CD8-positive, alpha-beta memory T cell (primary cell): Measurements from ENCODE around the gene FER. TPM values are rescaled to one million over a fixed set of nuclear protein-coding genes. Genes with fewer than 3 reads are reported as not detected.

ENCODE experiments used
- CTCF ChIA-PET: fragments of 350-600 bp; sonication (Branson Sonifier 250); formaldehyde crosslinking; loops from one replicate; lab custom pipeline; 2021; ENCODE audit warnings: antibody characterized with exemption; lab: Charles Lee
- POLR2A ChIA-PET: fragments of 350-600 bp; sonication (Branson Sonifier 250); formaldehyde crosslinking; loops from one replicate; lab custom pipeline; 2021; ENCODE audit warnings: antibody characterized with exemption; lab: Charles Lee
- DNase-seq, 5 donors: peaks; one replicate each; pipeline versions ENCODE4 v3.0.0 to v3.0.0-alpha.2; 2020 to 2022; ENCODE audit warnings: mixed read lengths in 1 of 5
- H3K27ac ChIP-seq: one replicate; pipeline ENCODE4 v1.7.0; 2013; ENCODE audit warnings: low read depth, mild to moderate bottlenecking, low read length, moderate library complexity
- H3K27me3 ChIP-seq: 2 replicates; pipeline ENCODE4 v1.7.0; 2013; ENCODE audit warnings: low read length, mild to moderate bottlenecking; ENCODE audit not compliant: insufficient read depth, poor library complexity, severe bottlenecking
- H3K36me3 ChIP-seq: 2 replicates; pipeline ENCODE4 v1.7.0; 2013; ENCODE audit warnings: mild to moderate bottlenecking, low read length, moderate library complexity; ENCODE audit not compliant: insufficient read depth
- H3K4me1 ChIP-seq: 2 replicates; pipeline ENCODE4 v1.7.0; 2013; ENCODE audit warnings: mild to moderate bottlenecking, low read length, moderate library complexity; ENCODE audit not compliant: insufficient read depth
- H3K4me3 ChIP-seq: 2 replicates; pipeline ENCODE4 v1.7.0; 2013; ENCODE audit warnings: mild to moderate bottlenecking, low read length
- H3K9me3 ChIP-seq: 2 replicates; pipeline ENCODE4 v1.7.0; 2013; ENCODE audit warnings: mild to moderate bottlenecking, low read length
- H3K27ac Mint-ChIP-seq, 8 donors: one replicate each; pipeline ENCODE4 v1.8.0; 2020 to 2021; ENCODE audit warnings: mixed read lengths in 8 of 8, mild to moderate bottlenecking in 6 of 8, inconsistent platforms in 3 of 8, moderate library complexity in 3 of 8
- H3K27me3 Mint-ChIP-seq, 2 donors: one replicate each; pipeline ENCODE4 v1.8.0; 2020 to 2021; ENCODE audit warnings: mixed read lengths in 2 of 2, mild to moderate bottlenecking in 1 of 2, moderate library complexity in 1 of 2
- H3K36me3 Mint-ChIP-seq, 3 donors: one replicate each; pipeline ENCODE4 v1.8.0; 2020 to 2021; ENCODE audit warnings: mixed read lengths in 3 of 3, inconsistent platforms in 1 of 3, mild to moderate bottlenecking in 1 of 3
- H3K4me1 Mint-ChIP-seq, 3 donors: one replicate each; pipeline ENCODE4 v1.8.0; 2020 to 2021; ENCODE audit warnings: mixed read lengths in 3 of 3, inconsistent platforms in 1 of 3, mild to moderate bottlenecking in 1 of 3
- H3K4me3 Mint-ChIP-seq, 7 donors: one replicate each; pipeline ENCODE4 v1.8.0; 2020 to 2021; ENCODE audit warnings: mixed read lengths in 7 of 7, mild to moderate bottlenecking in 6 of 7, moderate library complexity in 4 of 7, inconsistent platforms in 2 of 7
- H3K9me3 Mint-ChIP-seq, 5 donors: one replicate each; pipeline ENCODE4 v1.8.0; 2020 to 2022; ENCODE audit warnings: mixed read lengths in 5 of 5, mild to moderate bottlenecking in 3 of 5, moderate library complexity in 2 of 5, inconsistent platforms in 1 of 5
- polyA plus RNA-seq: library from polyadenylated mRNA; unstranded; fragments of 300-500 nt; fragmentation: Illumina TruSeq; gene quantifications from one replicate; pipeline ENCODE4 v1.2.3, GENCODE V29; 2021
- total RNA-seq, 2 experiments: library from RNA; stranded (reverse); gene quantifications; one replicate each; pipeline ENCODE4 v1.2.3, GENCODE V29; 2021

The FER gene
- total and polyA plus RNA-seq, 3 experiments from 2014 or later = 10.1 to 11.3 (median 10.6) TPM

DNA sequence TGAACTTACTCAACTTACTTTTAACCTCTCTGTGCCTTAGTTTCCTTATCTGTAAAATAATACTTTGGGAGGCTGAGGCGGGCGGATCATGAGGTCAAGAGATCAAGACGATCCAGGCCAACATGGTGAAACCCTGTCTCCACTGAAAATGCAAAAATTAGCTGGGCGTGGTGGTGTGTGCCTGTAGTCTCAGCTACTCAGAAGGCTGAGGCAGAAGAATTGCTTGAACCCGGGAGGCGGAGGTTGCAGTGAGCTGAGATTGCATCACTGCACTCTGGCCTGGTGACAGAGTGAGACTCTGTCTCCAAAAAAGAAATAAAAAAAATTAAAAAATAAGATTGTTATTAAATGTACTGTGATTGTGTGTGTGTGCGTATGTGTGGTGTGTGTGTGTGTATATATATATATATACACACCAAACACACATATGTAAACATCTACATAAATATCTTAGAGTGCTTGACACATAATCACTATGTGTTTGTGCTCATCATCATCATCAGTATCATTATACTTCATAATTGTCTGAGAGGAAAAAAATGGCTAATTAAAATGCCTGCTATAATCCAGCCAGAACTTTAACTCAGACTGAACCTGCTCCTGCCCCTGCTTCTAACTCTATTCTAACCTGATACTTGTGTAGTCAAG, 312.8 kb downstream of the FER start:
- Mint-ChIP-seq H3K36me3 (peaks cover 0 to 2% (median 1%) of the 10 kb centered on the region in 3 donors), H3K4me1 (no peaks in the 10 kb centered on the region), H3K27me3 (no peaks in the 10 kb centered on the region), H3K4me3 (no peak overlapping the region), H3K27ac (no peak overlapping the region), H3K9me3 (no peaks in the 10 kb centered on the region)
- no peak for DNase-seq
- POLR2A ChIA-PET = interaction anchor here (0.7 kb wide), 1 partner anchor 15 kb away, joined by 3 read pairs; no protein-coding TSS in a partner anchor
- CTCF ChIA-PET = no interaction called here
- no peaks in the 10 kb centered on the region for H3K4me1 ChIP-seq
- no peak overlapping the region for H3K27ac ChIP-seq
- no peaks in the 10 kb centered on the region for H3K27me3 ChIP-seq
- H3K9me3 ChIP-seq = no peaks in the 10 kb centered on the region
- H3K4me3 ChIP-seq = no peak overlapping the region
- H3K36me3 ChIP-seq = no peaks in the 10 kb centered on the region

DNA sequence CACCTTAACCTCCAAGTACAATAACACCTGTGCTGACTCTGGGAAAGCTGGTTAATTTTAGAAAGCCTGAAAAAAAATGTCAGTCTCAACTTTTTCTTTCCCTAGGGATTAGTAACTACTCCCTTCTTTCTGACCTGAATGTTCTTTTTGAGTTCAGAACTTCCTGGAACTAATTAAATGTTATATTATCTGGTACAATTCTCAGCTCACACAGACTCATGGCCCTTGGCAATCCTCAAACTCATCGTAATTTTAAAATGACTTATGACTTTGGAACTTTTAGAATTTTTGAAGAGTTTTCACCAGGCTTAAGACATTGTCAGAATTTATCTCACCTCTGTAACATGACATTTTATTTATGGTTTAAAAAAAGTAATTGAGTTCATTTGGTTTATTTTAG, 315.0 kb downstream of the FER start:
- Mint-ChIP-seq H3K27me3 (no peaks in the 10 kb centered on the region), H3K4me3 (no peak overlapping the region), H3K9me3 (no peaks in the 10 kb centered on the region), H3K4me1 (no peaks in the 10 kb centered on the region), H3K36me3 (peaks cover 0 to 2% (median 1%) of the 10 kb centered on the region in 3 donors), H3K27ac (no peak overlapping the region)
- no peaks in the 10 kb centered on the region for H3K27me3 ChIP-seq
- no peaks in the 10 kb centered on the region for H3K4me1 ChIP-seq
- no peaks in the 10 kb centered on the region for H3K9me3 ChIP-seq
- H3K36me3 ChIP-seq = no peaks in the 10 kb centered on the region
- ChIA-PET POLR2A (no interaction called here), CTCF (no interaction called here)
- no peak for DNase-seq
- no peak overlapping the region for H3K4me3 ChIP-seq
- H3K27ac ChIP-seq = no peak overlapping the region

DNA sequence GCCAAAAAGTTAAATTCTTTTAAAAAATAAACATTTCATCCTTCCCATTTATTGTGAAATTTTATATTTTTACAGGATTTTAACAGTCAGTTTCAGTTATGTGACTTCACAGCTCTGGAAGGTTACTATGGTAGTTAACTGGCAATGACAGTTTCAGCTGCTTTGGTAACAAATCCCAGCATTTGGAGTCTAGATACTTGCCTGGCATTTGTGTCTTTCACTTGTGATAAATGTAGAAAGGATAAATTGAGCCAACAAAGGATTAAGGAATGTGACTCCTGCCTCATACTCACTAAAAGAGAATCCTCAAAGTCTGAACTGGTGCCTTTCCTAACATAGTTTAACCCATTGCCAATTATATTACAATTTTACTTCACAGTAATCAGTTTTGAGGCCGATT, 315.5 kb downstream of the FER start:
- H3K27me3 Mint-ChIP-seq = no peaks in the 10 kb centered on the region
- H3K4me3 ChIP-seq = no peak overlapping the region
- no peaks in the 10 kb centered on the region for H3K4me1 Mint-ChIP-seq
- ChIA-PET CTCF (no interaction called here), POLR2A (no interaction called here)
- H3K9me3 Mint-ChIP-seq = no peaks in the 10 kb centered on the region
- DNase-seq = no peak
- no peak overlapping the region for H3K27ac ChIP-seq
- H3K36me3 Mint-ChIP-seq = peaks cover 0 to 2% (median 1%) of the 10 kb centered on the region in 3 donors
- H3K4me1 ChIP-seq = no peaks in the 10 kb centered on the region
- no peak overlapping the region for H3K4me3 Mint-ChIP-seq
- H3K9me3 ChIP-seq = no peaks in the 10 kb centered on the region
- no peak overlapping the region for H3K27ac Mint-ChIP-seq
- no peaks in the 10 kb centered on the region for H3K36me3 ChIP-seq
- H3K27me3 ChIP-seq = no peaks in the 10 kb centered on the region

DNA sequence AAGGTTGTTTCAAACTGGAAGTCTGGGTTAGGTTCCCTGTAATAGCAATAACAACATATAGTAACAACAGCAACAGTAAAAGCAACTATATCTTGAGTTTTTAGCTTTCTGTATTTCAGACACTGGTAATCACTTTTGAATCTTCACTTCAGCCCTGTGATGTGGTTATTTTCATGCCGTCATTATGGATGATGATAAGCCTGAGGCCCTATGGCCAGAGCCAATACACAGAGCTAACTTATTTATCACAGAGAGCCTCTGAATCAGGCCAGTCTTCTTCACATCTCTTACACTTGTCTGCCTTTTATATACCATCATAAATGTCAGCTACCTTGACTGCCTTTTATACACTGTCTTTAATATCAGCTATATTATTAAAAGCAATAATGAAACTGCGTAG, 329.0 kb downstream of the FER start:
- Mint-ChIP-seq H3K27ac (no peak overlapping the region), H3K4me1 (no peaks in the 10 kb centered on the region), H3K9me3 (no peaks in the 10 kb centered on the region), H3K4me3 (no peak overlapping the region), H3K36me3 (no peaks in the 10 kb centered on the region), H3K27me3 (no peaks in the 10 kb centered on the region)
- POLR2A ChIA-PET = no interaction called here
- Histone ChIP-seq H3K36me3 (no peaks in the 10 kb centered on the region), H3K4me1 (no peaks in the 10 kb centered on the region), H3K27ac (no peak overlapping the region), H3K27me3 (no peaks in the 10 kb centered on the region), H3K4me3 (no peak overlapping the region), H3K9me3 (no peaks in the 10 kb centered on the region)
- DNase-seq = no peak
- CTCF ChIA-PET = no interaction called here

DNA sequence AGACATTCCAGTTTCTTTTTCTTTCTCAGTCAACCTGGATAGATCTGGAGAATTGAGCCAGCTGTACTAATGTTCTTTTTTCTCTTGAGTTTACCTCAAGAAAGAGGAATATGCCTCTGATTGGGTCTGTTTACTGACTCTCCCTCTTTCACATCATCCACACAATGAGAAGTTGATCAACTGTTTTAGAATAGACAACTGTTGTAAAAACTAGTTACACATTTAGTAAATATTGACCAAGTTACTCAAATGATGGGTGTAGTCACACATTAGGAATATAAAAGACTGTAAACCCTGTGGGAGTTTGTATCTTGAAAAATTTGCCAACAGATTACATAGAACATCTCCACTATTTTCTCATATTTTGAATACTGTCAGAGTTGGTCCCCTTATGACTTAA, 330.8 kb downstream of the FER start:
- H3K27me3 Mint-ChIP-seq = no peaks in the 10 kb centered on the region
- H3K27ac Mint-ChIP-seq = no peak overlapping the region
- DNase-seq = no peak
- no peak overlapping the region for H3K4me3 Mint-ChIP-seq
- Histone ChIP-seq H3K36me3 (no peaks in the 10 kb centered on the region), H3K27me3 (no peaks in the 10 kb centered on the region), H3K4me1 (no peaks in the 10 kb centered on the region), H3K4me3 (no peak overlapping the region), H3K9me3 (no peaks in the 10 kb centered on the region), H3K27ac (no peak overlapping the region)
- ChIA-PET CTCF (no interaction called here), POLR2A (no interaction called here)
- H3K4me1 Mint-ChIP-seq = no peaks in the 10 kb centered on the region
- H3K9me3 Mint-ChIP-seq = no peaks in the 10 kb centered on the region
- no peaks in the 10 kb centered on the region for H3K36me3 Mint-ChIP-seq

DNA sequence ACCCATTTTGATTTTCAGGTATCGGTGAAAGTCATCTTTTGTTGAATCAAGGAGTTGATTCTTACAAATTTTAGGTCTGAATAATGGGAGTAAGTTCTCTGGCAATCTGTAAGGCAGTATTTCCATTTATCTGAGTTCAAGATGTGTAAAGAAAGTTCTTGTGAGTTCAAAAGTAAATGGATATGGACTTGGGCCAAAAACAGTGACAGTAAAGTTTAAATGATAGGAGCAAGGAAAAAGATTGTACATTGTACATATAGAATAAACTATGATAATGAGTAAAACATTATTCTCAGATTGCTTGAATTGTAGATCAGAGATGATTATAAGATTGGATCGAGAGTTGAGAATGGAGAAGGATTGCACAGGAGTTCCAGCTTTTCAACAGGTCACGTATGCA, 332.8 kb downstream of the FER start:
- no peak overlapping the region for H3K4me3 ChIP-seq
- H3K4me3 Mint-ChIP-seq = no peak overlapping the region
- no peak for DNase-seq
- no peaks in the 10 kb centered on the region for H3K27me3 Mint-ChIP-seq
- ChIA-PET CTCF (no interaction called here), POLR2A (no interaction called here)
- H3K9me3 ChIP-seq = no peaks in the 10 kb centered on the region
- H3K36me3 Mint-ChIP-seq = no peaks in the 10 kb centered on the region
- no peaks in the 10 kb centered on the region for H3K4me1 ChIP-seq
- no peaks in the 10 kb centered on the region for H3K36me3 ChIP-seq
- H3K9me3 Mint-ChIP-seq = no peaks in the 10 kb centered on the region
- H3K27ac ChIP-seq = no peak overlapping the region
- H3K27me3 ChIP-seq = no peaks in the 10 kb centered on the region
- H3K27ac Mint-ChIP-seq = no peak overlapping the region
- H3K4me1 Mint-ChIP-seq = no peaks in the 10 kb centered on the region

DNA sequence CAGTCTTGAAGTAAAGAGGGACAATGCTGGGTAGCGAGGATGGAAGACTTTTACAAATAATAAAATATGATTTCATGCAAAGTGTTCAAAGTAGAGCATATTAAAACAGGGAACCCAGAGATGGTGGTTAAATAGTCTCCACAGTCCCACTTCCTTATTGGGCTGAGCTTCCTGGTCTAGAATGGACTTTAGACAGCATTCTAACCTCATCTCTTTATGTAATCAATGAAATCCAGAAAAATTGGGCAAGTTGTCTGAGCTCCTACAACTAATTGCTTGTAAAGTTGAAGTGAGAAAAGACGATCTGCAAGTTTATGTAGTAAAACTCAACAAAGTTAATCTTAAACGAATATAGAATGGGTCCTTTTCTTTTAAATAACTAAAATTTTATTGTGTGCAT, 333.2 kb downstream of the FER start:
- Histone ChIP-seq H3K27me3 (no peaks in the 10 kb centered on the region), H3K36me3 (no peaks in the 10 kb centered on the region), H3K27ac (no peak overlapping the region), H3K9me3 (no peaks in the 10 kb centered on the region), H3K4me3 (no peak overlapping the region), H3K4me1 (no peaks in the 10 kb centered on the region)
- Mint-ChIP-seq H3K27me3 (no peaks in the 10 kb centered on the region), H3K27ac (no peak overlapping the region), H3K9me3 (no peaks in the 10 kb centered on the region), H3K36me3 (no peaks in the 10 kb centered on the region), H3K4me3 (no peak overlapping the region), H3K4me1 (no peaks in the 10 kb centered on the region)
- ChIA-PET CTCF (no interaction called here), POLR2A (no interaction called here)
- DNase-seq = no peak

DNA sequence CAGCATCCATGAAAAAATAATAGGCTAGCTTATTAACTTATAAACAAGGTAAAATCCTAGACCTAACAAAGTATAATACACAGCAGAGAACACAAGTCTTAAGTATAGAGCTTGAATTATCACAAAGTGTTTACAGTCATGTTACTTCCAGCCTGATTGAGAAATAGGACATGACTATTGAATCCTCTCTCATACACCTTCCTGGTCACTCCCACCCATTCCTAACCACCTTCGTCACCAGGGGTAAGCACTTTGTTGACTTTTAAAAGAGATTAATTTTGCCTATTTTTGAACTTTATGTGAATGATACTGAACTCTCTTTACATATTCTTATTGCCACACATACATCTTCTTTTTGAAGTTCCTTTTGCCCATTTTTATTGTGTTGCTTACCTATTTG, 336.2 kb downstream of the FER start:
- Mint-ChIP-seq H3K4me3 (no peak overlapping the region), H3K4me1 (no peaks in the 10 kb centered on the region), H3K27ac (no peak overlapping the region), H3K27me3 (no peaks in the 10 kb centered on the region), H3K9me3 (no peaks in the 10 kb centered on the region), H3K36me3 (peaks cover 0 to 2% (median 0%) of the 10 kb centered on the region in 3 donors)
- no peaks in the 10 kb centered on the region for H3K9me3 ChIP-seq
- no peaks in the 10 kb centered on the region for H3K27me3 ChIP-seq
- H3K4me3 ChIP-seq = no peak overlapping the region
- H3K4me1 ChIP-seq = no peaks in the 10 kb centered on the region
- H3K27ac ChIP-seq = no peak overlapping the region
- no peaks in the 10 kb centered on the region for H3K36me3 ChIP-seq
- no peak for DNase-seq
- POLR2A ChIA-PET = no interaction called here
- CTCF ChIA-PET = no interaction called here
